Stimulated activated CD8-positive, alpha-beta memory T cell treated with anti-CD3 and anti-CD28 coated beads, Interleukin-15, amount 100 ng/mL, for 24 hours (primary cell): Measurements from ENCODE around the gene KCNN4.
"Not testable (repeated sequence)": the region's sequence is repeated elsewhere in the genome, so short reads cannot be mapped to it uniquely, and the experiment has no call there.

ENCODE experiments used
- DNase-seq: peaks from one replicate; pipeline ENCODE4 v3.0.0-alpha.2; 2020; ENCODE audit warnings: low read depth

The KCNN4 gene

DNA sequence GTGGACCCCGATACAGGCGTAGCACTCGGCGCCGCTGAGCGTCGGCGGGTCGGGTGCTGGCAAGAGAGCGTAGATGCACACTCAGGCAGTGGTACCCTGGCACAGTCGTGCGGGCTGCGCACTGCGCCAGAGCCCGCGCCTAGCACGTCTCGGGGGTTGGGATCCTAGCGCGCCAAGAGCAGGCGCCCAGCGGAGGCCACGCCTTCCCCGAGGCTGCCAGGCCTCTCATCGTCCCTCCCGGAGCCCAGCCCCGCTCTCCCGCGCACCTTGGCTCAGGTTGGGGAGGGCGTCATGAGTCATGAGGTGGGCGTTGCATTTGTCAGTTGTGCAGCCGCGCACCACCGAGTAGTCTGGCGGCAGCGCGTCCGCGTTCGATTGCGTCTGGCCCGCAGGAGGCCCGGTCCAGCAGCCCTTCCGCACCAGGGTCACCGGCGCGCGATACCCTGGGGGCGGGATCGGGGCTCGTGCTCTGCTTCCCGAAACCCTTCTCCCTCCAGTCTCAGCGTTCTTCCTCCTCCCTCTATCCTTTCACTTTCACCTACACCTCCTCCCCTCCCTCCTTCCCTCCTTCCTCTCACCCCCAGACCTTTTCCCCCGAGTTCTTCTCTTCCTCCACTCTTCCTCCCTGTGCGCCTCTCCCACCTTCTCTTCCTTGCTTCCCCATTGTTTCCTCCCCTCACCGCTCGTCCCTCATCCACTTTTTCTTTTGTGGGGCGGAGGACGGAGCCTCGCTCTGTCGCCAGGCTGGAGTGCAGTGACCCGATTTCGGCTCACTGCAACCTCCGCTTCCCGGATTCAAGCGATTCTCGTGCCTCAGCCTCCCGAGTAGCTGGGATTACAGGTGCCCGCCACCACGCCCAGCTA, 18.0 kb upstream of the KCNN4 start:
- DNase-seq = no peak

DNA sequence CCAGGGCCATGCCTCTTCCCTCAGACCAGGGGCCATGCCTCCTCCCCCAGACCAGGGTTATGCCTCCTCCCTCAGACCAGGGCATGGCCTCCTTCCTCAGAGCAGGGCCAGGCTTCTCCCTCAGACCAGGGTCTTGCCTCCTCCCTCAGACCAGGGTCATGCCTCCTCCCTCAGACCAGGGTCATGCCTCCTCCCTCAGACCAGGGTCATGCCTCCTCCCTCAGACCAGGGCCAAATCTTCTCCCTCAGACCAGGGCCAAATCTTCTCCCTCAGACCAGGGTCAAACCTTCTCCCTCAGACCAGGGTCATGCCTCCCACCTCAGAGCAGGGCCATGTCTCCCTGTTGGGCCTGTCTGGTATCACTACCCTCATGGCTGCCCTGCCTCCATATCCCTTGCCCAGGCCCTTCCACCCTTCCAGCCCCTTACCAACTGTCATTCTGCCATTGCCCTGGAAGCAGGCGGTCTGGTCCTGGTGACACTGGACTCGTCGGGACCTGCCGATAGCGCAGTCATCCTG, 17.3 kb upstream of the KCNN4 start:
- DNase-seq = no peak

DNA sequence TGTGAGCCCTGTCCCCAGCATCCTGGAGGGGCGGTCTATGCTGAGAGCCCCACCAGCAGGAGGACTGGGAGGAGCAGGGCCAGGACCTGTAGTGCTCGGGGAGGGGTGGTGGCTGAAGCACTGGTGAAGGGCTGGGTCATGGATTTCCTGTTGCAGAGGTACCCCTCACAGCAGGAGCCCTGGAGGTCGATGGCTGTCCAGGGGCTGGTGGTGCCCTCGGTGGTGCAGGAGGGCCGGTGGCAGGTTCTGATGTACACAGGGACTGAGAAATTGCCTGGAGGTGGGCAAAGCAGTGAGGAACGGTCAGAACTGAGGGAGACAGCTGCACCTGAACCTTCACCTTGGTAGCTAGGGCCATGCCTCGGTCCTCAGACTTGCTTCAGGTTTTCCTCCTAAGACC, 16.8 kb upstream of the KCNN4 start:
- no peak for DNase-seq

DNA sequence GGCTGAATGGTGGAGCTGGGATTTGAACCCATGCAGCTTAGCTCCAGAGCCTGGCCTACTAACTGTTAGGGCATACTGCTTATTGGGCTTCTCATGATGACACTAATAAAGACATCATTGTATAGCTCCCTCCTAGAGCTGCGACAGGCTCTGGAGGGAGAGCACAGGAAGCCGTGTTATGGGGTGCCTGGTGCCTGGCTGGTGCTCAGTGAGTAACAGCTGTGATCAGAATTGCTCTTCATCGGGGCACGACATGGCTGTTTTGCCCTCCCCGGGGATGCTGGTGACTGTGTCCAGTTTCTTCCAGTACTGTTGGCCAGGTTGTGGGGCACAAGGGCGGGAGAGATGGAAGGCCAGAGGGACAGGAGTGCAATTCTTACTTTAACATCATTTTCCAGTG, 16.3 kb upstream of the KCNN4 start:
- no peak for DNase-seq

DNA sequence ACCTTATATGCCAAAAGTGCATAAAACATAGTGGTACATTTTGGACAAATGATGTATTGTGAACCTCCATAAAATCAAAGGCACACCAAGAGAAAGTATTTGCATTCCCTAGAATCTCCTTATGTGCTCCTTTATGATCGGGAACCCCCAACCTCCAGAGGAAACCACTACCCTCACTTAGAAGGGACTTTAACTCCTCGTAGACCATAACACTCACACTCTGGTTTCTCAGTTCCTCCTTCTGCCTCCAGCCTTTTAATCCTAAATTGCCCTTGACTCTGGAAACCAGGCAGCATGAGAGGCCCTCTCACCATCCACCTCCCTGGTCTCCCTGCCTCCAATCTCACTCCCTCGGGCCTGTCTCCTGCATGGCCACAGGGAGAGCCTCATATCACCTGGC, 9.8 kb upstream of the KCNN4 start:
- no peak for DNase-seq

DNA sequence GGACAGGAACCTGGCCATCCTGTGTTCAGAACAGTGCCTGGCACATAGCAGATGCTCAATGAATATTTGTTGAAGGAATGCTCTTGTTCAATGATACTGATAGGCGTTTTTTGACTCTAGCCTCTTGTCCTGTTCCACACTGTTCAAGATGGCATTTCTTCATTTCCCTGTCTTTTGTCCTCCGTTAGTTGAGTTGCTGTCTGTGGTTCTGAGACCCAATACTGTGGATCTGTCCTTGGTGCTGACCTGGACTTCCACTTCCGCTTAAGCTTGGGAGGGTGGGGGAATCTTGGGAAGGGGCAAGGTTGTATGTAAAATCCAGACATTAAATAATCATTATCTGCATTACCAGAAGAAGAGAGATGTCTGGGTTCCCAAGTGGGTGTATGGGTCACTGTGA, 8.3 kb upstream of the KCNN4 start:
- no peak for DNase-seq

DNA sequence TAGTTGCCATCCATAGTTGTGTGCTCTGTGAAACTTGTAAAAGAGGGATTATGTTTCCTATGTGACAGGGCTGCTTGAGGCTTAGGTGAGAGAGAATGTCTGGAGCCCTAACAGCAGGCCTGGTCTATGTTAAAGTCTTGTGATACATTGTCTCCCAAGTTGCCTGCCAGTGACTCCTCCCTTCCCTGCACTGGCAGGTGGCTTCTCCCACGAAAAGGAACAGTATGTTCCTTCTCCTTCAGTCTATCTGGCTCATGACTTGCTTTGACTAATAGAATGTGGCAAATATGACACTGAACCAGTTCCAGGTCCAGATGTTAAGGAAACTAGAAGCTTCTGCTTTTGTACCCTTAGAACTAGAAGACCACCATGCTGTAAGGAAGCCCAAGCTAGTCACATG, 5.9 kb upstream of the KCNN4 start:
- no peak for DNase-seq

DNA sequence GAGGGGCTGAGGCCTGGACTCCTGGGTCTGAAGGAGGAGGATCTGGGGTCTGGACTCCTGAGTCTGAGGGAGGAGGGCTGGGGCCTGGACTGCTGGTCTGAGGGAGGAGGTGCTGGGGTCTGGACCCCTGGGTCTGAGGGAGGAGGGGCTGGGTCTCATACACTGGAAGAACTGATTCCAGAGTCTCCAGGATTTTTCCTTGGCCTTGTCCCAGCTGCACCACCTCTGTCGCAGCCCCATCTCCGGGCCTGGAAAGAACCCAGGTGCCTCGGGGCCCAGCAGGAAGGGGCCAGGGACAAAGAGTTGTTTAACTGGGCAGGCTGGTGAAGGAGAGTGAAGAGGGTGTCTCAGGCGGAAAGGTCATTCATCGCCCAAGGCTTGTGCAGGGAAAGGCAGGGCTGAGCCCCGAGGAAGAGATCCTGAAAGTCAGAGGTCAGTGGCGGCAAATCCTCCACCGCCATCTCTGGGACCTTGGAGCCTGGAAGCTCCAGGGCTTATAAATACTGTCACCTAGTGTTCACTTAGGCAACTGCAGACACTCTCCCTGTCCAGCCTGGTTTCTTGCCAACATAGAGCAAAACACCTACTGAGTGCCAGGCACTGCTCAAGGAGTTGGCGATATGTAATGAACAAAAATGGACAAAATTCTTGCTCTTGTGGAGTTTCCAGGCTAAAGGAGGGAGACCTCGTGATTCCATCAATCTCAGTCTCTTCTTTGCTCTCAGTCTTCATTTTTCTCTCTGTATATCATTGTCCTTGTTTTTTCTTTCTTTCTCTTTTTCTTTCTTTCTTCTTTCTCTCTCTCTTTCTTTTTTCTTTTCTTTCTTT, 4.4 kb upstream of the KCNN4 start:
- no peak for DNase-seq

DNA sequence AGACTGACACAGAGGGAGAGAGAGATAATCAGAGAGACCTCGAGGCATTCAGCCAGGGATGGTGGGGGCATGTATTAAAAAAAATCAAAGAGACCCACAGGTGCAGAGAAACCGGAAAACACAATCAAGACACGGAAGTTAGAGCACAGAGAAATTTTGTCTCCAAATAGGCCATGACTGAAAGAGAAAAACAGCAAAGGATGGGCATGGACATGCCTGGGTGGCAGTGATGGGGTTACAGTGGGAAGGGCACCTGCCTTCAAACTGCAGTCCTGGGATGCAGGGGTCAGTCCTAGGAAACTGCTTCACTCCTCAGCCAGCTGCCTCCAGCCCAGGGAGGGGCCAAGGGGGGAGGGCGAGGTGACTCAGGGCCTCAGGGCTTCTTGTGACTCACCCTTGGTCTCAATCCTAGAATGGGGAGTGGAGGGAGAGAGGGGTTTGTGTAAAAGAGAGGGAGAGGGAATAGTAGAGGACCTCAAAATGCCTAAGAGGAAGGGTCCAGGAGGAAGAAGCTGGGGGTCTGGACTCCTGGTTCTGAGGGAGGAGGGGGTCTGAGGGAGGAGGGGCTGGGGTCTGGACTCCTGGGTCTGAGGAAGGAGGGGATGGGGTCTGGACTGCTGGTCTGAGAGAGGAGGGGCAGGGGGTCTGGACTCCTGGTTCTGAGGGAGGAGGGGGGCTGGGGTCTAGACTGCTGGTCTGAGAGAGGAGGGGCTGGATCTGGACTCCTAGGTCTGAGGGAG, 3.6 kb upstream of the KCNN4 start:
- no peak for DNase-seq

DNA sequence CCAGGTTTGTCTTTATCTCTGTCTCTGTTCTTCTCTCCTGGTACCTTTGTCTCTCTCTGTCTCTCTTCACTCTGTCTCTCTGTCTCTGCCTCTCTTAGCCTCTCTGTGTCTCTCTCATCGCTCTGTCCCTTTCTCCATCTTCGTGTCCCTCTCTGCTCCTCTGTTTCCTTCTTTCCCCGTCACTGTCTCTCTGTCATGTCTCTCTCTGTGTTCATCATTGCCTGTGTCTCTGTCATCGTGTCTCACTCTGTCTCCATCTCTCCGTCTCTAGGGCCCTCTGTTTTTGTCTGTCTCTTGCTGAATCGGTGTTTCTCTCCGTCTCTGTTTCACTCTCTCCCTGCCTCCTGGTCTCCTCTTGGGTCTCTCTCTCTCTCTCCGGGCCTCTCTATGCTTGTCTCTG, 2.9 kb upstream of the KCNN4 start:
- no peak for DNase-seq

DNA sequence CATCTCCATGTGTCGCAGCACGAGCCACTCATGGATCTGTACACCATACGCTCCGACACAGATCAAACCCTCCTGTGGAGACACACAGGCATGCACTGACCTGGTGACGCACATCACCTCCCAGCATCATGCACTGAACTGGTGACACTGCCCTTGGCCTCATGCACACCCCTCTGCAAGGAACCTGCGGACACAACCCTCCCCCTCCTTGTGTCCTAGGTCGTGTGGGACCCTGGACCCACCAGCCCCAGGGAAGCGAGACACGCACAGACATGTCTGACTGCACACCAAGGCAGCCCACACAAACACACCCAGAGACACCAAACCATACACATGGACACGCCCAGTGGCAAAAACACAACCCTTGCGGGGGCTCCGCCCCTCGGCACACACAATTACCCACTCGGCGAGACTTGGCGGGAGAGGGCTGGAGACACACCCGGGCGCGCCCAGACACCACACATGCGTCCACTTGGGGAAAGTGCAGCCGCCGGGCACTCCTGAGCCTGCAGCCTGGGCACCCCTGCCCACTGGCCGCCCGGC, 2.0 kb upstream of the KCNN4 start:
- DNase-seq = no peak

DNA sequence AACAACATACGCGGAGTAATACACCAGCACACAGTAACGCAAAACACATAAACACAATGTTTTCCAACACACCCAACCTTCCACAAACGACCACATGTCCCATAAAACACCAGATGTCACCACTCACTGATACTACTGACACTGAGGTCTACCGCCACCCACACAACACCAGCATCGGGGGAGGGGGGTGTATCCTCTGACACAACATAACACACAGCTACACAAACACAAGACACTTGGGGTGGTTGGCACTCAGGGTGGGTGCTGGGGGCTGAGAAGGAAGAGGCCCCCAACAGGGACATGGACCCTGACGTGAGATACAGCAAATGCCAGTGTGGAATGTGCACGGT, 1.5 kb upstream of the KCNN4 start:
- DNase-seq = no peak

DNA sequence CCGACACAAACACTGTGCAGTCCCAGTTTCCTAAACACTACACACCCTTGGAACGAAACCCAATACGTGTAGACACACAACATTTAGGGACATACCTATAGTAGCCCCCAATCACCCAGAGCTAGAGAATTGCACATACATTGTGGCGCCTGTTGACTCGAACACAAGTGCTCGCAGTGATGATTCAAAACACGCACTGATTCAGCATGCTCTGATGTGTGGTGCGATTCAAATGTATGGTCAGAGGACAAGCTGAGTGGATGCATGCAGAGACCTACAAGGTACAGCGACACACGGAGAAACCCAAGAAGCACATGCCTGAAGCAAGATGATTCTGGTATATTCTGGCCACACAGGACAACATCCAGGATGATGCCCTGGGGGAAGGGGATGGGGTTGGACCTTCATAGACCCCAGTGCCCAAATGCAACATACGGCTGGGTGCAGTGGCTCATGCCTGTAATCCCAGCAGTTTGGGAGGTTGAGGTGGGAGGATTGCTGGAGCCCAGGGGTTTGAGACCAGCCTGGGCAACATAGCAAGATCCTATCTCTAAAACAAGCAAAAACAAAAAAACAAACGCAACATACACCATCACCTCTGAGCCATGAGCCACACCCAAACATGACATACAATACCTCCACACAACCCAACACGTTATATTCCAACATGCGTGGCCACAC, 997 bp upstream of the KCNN4 start:
- DNase-seq = no peak

DNA sequence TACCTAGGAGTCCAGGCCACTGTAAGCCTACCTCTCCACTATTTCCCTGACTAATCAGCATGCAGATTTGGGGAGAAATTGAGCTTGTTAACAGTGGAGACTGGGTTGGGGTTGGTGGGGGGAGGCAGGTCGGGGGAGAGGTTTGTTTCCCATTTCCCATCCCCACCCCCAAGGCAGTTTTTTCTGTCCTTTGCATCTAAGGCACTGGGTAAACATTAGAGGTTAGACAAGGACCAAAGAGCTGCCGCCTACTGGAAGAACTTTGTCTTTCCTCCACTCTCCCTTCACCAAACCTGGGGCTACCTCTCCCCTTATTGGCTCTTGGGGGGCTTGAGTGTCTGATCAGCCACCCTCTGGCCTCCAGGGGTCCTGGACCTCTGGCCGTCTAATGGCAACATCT, 953 bp downstream of the KCNN4 start:
- DNase-seq = no peak

DNA sequence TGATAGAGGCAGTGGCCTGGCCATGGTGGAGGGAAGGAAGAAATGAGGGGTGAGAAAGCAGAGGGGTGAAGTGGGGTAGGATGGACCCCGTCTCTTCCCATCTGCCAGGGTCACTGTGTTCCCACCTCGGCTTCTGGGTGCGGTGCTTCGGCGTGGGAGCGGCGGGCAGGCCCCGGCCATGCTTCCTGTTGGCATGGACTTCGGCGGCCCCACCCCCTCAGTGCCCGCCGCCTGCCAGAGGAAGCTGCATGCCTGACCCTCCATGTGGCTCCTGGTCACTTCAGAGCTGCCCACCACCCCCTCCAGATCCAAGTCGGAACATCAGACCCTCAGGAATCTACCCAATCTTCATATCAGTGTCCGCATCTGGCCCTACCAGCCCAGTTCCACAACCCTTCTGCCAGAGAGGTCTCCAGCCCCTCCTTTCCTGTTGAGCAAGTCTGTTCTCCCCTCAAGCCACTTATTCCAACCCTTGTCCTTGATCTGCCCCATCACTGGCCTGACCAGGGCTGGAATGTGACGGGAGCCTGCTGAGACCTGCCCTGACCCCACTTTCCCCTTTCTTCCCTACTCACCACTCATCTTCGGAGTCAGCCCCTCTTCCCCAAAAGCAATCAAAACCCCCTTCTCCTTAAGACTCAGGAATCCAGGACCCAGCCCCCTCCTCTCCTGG, 1.5 kb downstream of the KCNN4 start:
- DNase-seq = no peak

DNA sequence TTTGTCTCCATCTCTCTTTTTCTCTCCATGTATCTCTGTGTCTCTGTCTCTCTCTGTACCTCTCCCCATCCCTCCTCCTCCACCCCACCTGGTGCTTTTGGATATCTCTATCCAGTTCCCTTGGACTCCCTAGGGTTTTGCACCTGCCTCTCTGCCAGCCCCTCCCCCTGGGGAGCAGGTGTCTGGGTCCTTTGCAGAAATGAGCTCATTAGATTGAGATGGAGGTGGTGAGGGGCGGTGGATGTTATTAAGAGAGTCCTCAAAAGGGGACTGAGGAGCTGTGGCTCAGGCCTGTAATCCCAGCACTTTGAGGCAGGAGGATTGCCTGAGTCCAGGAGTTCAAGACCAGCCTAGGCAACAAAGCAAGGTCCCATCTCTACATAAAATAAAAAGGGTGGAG, 2.1 kb downstream of the KCNN4 start:
- no peak for DNase-seq

DNA sequence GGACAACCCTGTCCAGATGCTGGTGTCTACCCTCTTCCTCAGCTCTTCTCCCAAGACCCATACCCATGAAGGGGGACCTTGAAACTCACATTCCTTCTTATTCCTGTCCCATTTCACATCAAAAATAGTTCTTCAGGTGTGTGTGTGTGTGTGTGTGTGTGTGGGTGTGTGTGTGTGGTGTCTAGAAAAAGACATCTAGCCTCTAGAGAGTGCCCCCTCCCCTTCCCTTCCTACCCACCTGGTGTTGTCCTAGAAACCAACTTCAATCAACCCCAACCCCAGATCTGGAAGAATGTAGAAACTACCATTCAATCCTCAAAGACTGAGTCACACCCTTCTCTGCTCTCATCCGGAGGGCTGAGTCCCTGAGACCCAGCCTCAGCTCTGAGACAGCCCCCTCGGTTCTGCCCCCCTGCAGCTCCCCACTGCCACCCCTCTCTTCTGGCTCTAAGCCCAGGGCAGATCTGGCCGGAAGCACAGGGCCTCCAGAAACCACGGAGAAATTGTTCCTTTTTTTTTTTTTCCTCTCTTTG, 3.5 kb downstream of the KCNN4 start:
- DNase-seq = no peak

DNA sequence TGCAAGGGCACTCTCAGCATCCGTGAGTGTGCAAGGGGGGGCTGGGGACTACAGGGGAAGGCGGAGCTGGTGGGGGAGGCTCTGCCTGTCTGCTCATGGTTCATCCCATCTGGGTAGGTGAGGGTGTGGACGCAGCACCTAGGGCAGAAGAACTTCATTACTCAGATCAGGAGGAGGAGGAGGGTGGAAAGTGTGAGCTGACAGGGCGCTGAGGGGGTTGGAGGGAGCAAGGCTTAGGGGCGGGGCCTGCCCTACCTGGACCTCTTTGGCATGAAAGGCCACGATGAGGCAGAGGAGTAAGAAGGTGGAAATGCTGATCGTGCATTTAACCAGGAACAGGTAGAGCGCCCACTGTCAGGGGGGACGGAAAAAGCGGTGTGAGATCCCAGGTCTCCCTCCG, 4.5 kb downstream of the KCNN4 start:
- no peak for DNase-seq

DNA sequence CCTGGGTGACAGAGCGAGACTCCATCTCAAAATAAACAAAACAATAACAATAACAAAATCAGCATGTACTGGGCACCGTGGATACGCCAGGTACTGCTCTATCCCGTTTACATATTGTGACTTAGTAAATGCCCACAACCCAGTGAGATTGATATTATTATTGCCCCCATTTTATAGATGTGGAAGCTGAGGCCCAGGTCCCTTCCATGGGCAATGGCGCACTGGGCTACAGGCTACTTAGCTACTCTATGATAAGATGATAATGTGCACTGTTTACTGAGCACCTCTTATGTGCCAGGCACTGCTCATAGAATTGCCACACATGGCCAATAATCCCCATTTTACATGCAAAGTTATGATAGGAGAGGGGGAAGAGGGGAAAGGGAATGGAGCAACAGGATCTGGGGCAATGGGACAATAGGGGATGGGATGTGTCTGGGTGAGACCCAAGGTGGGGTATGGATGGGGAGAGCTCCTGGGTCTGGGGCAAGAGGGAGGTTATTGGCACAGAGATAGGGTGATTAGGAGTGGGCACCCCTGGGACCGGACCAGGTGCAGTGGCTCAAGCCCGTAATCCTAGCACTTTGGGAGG, 5.4 kb downstream of the KCNN4 start:
- no peak for DNase-seq

DNA sequence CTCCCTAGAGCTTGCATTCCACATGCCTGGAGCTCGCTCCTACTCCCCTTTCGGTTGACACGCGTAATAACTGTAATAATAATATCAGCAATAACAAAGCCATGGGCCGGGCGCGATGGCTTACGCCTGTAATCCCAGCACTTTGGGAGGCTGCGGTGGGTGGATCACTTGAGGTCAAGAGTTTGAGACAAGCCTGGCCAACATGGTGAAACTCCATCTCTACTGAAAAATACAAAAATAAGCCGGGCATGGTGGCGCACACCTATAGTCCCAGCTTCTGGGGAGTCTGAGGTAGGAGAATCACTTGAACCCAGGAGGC, 5.9 kb downstream of the KCNN4 start:
- DNase-seq = not testable (repeated sequence)
